GM12878 (cell line): ENCODE results near the gene WNK2. TPM values are rescaled to one million over a fixed set of nuclear protein-coding genes. Genes with fewer than 3 reads are reported as not detected.

Source experiments
- ATAC-seq: fragments of 200-7000 bp; cut with Tn5 transposase; 3 replicates; pipeline ENCODE4 v1.9.1; 2020; ENCODE audit warnings: mild to moderate bottlenecking, moderate library complexity
- BruUV-seq: library from RNA; stranded (reverse); fragments of 400-500 nt; replicated peaks from 2 replicates; lab custom pipeline; 2021; lab: Mats Ljungman, UMichigan
- CTCF ChIA-PET: fragments of 300-600 bp; sonication (Branson Sonifier 250); formaldehyde crosslinking; extraction: SDS; loops from one replicate; lab custom pipeline; 2021; ENCODE audit warnings: inconsistent platforms; lab: Yijun Ruan, JAX
- POLR2A ChIA-PET: fragments of 350-600 bp; formaldehyde crosslinking; extraction: SDS; loops from one replicate; lab custom pipeline; 2021; ENCODE audit warnings: inconsistent platforms; lab: Charles Lee
- RAD21 ChIA-PET: fragments of 300-600 bp; sonication (Branson Sonifier 250); formaldehyde crosslinking; loops from one replicate; lab custom pipeline; 2023; ENCODE audit warnings: antibody characterized with exemption; ENCODE audit not compliant: unreplicated experiment; lab: Charles Lee
- SMC1A ChIA-PET: fragments of 300-600 bp; sonication (Branson Sonifier 250); formaldehyde crosslinking; loops from one replicate; lab custom pipeline; 2023; ENCODE audit not compliant: unreplicated experiment, uncharacterized antibody; lab: Charles Lee
- DNase-seq: peaks from one replicate; pipeline ENCODE4 v3.0.0-alpha.2; 2011; ENCODE audit warnings: low read depth, low spot score
- FAIRE-seq: peaks from 3 replicates; lab custom pipeline; 2011; peaks lifted over from hg19 to GRCh38; lab: Jason Lieb, UNC
- H2AFZ ChIP-seq: 2 replicates; pipeline ENCODE4 v1.6.0; 2011; ENCODE audit warnings: low read depth, low read length, control low read depth; ENCODE audit not compliant: control insufficient read depth
- H3K27ac ChIP-seq: 2 replicates; pipeline ENCODE4 v1.5.1; 2011; ENCODE audit warnings: control low read depth; ENCODE audit not compliant: control insufficient read depth, insufficient read depth
- H3K27me3 ChIP-seq, 2 experiments: replicated peaks in 1 of 2; 2 replicates each; pipeline versions ENCODE4 v1.6.0 to v1.6.1; 2011; ENCODE audit warnings: low read length in 1 of 2; ENCODE audit not compliant: control insufficient read depth in 2 of 2, insufficient read depth in 2 of 2
- H3K36me3 ChIP-seq, 2 experiments: 2 replicates each; pipeline ENCODE4 v1.5.1; 2011; ENCODE audit warnings: low read length in 1 of 2; ENCODE audit not compliant: control insufficient read depth in 2 of 2, insufficient read depth in 2 of 2
- H3K4me1 ChIP-seq: 2 replicates; pipeline ENCODE4 v1.6.1; 2011; ENCODE audit warnings: mild to moderate bottlenecking, low read length, moderate library complexity, mixed read lengths; ENCODE audit not compliant: control insufficient read depth, insufficient read depth
- H3K4me2 ChIP-seq: 2 replicates; pipeline ENCODE4 v1.6.0; 2011; ENCODE audit warnings: control low read depth; ENCODE audit not compliant: control insufficient read depth, insufficient read depth
- H3K4me3 ChIP-seq: fragments of 200-600 bp; sonication (generic); 2 replicates; pipeline ENCODE4 v1.5.1; 2016
- H3K79me2 ChIP-seq: 2 replicates; pipeline ENCODE4 v1.6.0; 2011; ENCODE audit warnings: low read length; ENCODE audit not compliant: control insufficient read depth, insufficient read depth
- H3K9ac ChIP-seq: 2 replicates; pipeline ENCODE4 v1.8.0; 2011; ENCODE audit warnings: low read length, control low read depth, mixed read lengths; ENCODE audit not compliant: control insufficient read depth, insufficient read depth
- H3K9me3 ChIP-seq: replicated peaks from 3 replicates; pipeline ENCODE4 v1.5.1; 2011; ENCODE audit warnings: mild to moderate bottlenecking, low read length; ENCODE audit not compliant: control insufficient read depth, insufficient read depth
- H4K20me1 ChIP-seq: 2 replicates; pipeline ENCODE4 v1.6.0; 2011; ENCODE audit not compliant: control insufficient read depth, insufficient read depth
- BMI1 ChIP-seq: fragments of 450-650 bp; IDR thresholded peaks from 2 replicates; pipeline ENCODE4 v1.6.1; 2016; ENCODE audit warnings: mild to moderate bottlenecking, moderate library complexity, borderline replicate concordance
- CREB1 ChIP-seq: IDR thresholded peaks from 2 replicates; pipeline ENCODE4 v1.6.1; 2012; ENCODE audit warnings: low read depth, mild to moderate bottlenecking, inconsistent platforms
- EED ChIP-seq: sonication (generic); IDR thresholded peaks from 2 replicates; pipeline ENCODE4 v1.6.1; 2016; ENCODE audit warnings: antibody characterized with exemption, low read depth
- MTA2 ChIP-seq: fragments of 450-650 bp; IDR thresholded peaks from 2 replicates; pipeline ENCODE4 v1.6.1; 2016; ENCODE audit warnings: low read depth, mild to moderate bottlenecking, moderate library complexity
- NR2F1 ChIP-seq: fragments of 450-650 bp; conservative IDR thresholded peaks from 2 replicates; pipeline ENCODE4 v1.6.1; 2017; ENCODE audit warnings: mild to moderate bottlenecking
- PAX5 ChIP-seq: IDR thresholded peaks from 2 replicates; pipeline ENCODE4 v1.6.1; 2011; ENCODE audit warnings: low read depth, low read length, borderline replicate concordance
- PML ChIP-seq: IDR thresholded peaks from 2 replicates; pipeline ENCODE4 v1.6.1; 2012; ENCODE audit warnings: low read length, inconsistent platforms
- POLR2A ChIP-seq: IDR thresholded peaks from 2 replicates; pipeline ENCODE4 v1.6.1; 2011; ENCODE audit warnings: low read depth, mild to moderate bottlenecking, low read length
- RELA ChIP-seq: fragments of 450-650 bp; IDR thresholded peaks from 2 replicates; pipeline ENCODE4 v1.8.0; 2014; ENCODE audit warnings: borderline replicate concordance; ENCODE audit not compliant: partially characterized antibody
- SMC3 ChIP-seq: IDR thresholded peaks from 2 replicates; pipeline ENCODE4 v1.6.1; 2011; ENCODE audit warnings: low read length, improper control_type of control experiment, borderline replicate concordance
- ZZZ3 ChIP-seq: IDR thresholded peaks from 2 replicates; pipeline ENCODE4 v1.6.1; 2011; ENCODE audit warnings: low read depth; ENCODE audit not compliant: control insufficient read depth, insufficient read length
- WGBS: methylation state at CpG from one replicate; pipeline ENCODE4 v1.1.6; 2016; ENCODE audit warnings: low lambda C conversion rate; ENCODE audit not compliant: insufficient replicate concordance, insufficient coverage; ENCODE audit errors: missing lambda C conversion rate; 5-methylcytosine and 5-hydroxymethylcytosine counted together
- in situ Hi-C: fragments of 300-500 bp; cut with MboI; formaldehyde crosslinking; loops from 9 replicates; pipeline ENCODE4 v1.14.3; 2018; ENCODE audit warnings: mixed read lengths
- intact Hi-C: fragments of 100-400 bp; cut with micrococcal nuclease; formaldehyde crosslinking; loops from one replicate; pipeline ENCODE4 v1.14.2; 2022; ENCODE audit not compliant: unreplicated experiment
- polyA plus RNA-seq, 11 experiments: library from polyadenylated mRNA; depleted of rRNA in 4 of 11; unstranded in 6 of 11; stranded (reverse) in 5 of 11; fragments of >200 nt; fragmentation: Nextera tagmentation in 4 of 11; fragmentation: Illumina TruSeq in 1 of 11; extraction: Ambion mirVana in 4 of 11; extraction: Trizol in 1 of 11; gene quantifications; 1 replicate in 1 of 11; 2 replicates in 10 of 11; pipeline versions ENCODE4 v1.2.1 to v1.2.3, GENCODE V29; 2011 to 2016; ENCODE audit warnings: inconsistent platforms in 2 of 11, missing spikeins in 2 of 11, low read depth in 1 of 11
- total RNA-seq, 4 experiments: library from RNA; depleted of rRNA in 3 of 4; stranded (reverse); fragments of >200 nt in 3 of 4; fragmentation: Illumina TruSeq in 1 of 4; extraction: Trizol in 1 of 4; gene quantifications; 2 replicates each; pipeline versions ENCODE4 v1.2.1 to v1.2.3, GENCODE V29; 2013 to 2021
- TF ChIP-seq, protein P1 (sequence below): IDR thresholded peaks from 2 replicates; pipeline ENCODE4 v1.6.1; 2012; ENCODE audit warnings: low read depth, low read length, improper control_type of control experiment
- TF ChIP-seq, protein P2 (sequence below): fragments of 450-650 bp; IDR thresholded peaks from 2 replicates; pipeline ENCODE4 v1.6.1; 2016; ENCODE audit warnings: mild to moderate bottlenecking
- TF ChIP-seq, protein P3 (sequence below): fragments of 450-650 bp; IDR thresholded peaks from 2 replicates; pipeline ENCODE4 v1.6.1; 2017; ENCODE audit warnings: antibody characterized with exemption, mild to moderate bottlenecking, moderate library complexity

WNK2 gene
- total and polyA plus RNA-seq, 10 of the 15 experiments (the other 5 are each of a cell fraction or from before 2014, with no cell fraction given): 0.15 TPM; not detected in 9

DNA sequence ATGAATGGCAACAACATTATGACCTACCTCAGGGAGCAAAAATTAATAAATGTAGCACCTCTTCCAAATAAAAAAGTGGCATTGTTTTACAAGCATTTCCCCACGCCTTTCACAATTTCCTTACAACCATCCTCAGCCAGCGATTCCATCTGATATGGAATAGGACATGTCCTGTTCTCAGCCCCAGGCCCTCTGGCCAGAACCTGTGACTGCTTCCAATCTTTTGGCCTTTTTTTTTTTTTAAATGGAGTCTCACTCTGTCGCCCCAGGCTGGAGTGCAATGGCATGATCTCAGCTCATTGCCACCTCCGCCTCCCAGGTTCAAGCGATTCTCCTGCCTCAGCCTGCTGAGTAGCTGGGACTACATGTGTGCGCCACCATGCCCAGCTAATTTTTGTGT lies 16.8 kb upstream of the WNK2 start:
- POLR2A ChIA-PET: no interaction called here
- CTCF ChIA-PET: no interaction called here
- SMC1A ChIA-PET: no interaction called here
- Histone ChIP-seq H3K9me3 (no peaks in the 10 kb centered on the region), H4K20me1 (no peaks in the 10 kb centered on the region), H3K4me2 (no peak overlapping the region), H3K27ac (no peak overlapping the region), H3K27me3 (peaks cover 0 to 1% of the 10 kb centered on the region in 2 experiments; a peak in 2 of 4 replicates), H3K36me3 (no peaks in the 10 kb centered on the region), H2AFZ (no peak overlapping the region), H3K4me3 (no peak overlapping the region), H3K9ac (no peak overlapping the region), H3K79me2 (no peaks in the 10 kb centered on the region), H3K4me1 (no peaks in the 10 kb centered on the region)
- BruUV-seq: no TSS peak
- WGBS: 57% methylated on average over 6 of the region's 6 CpGs
- RAD21 ChIA-PET: no interaction called here
- ATAC-seq: no peak
- intact Hi-C loops (no loop called here), in situ Hi-C loops (loop anchor here (10.0 kb wide), 1 partner anchor 798 kb away; no protein-coding TSS in a partner anchor)
- no peak for TF ChIP-seq NR2F1
- no peak for TF ChIP-seq CREB1
- TF ChIP-seq RELA: no peak
- TF ChIP-seq POLR2A: no peak
- TF ChIP-seq EED: no peak
- no peak for TF ChIP-seq SMC3
- TF ChIP-seq, protein P1, sequence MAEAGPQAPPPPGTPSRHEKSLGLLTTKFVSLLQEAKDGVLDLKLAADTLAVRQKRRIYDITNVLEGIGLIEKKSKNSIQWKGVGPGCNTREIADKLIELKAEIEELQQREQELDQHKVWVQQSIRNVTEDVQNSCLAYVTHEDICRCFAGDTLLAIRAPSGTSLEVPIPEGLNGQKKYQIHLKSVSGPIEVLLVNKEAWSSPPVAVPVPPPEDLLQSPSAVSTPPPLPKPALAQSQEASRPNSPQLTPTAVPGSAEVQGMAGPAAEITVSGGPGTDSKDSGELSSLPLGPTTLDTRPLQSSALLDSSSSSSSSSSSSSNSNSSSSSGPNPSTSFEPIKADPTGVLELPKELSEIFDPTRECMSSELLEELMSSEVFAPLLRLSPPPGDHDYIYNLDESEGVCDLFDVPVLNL: no peak
- FAIRE-seq: no peak
- DNase-seq: no peak

DNA sequence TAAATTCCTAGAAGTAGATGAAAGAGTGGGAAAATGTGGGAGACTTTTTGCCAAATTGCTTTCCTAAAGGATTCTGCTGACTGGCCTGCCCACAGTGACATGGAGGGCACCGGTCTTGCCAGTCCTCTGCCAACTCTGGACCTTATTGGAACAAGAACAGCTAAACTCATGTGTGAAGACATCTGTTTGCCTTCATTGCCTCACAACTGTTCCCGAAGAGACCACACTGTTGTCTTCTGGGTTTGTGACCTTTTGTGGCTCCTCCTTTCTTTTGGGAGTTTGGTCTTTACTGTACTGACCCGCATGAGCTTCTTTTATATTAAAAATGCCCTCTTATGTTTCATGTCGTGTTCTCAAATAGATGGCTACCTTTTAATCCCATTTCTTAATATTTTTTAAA lies 16.1 kb upstream of the WNK2 start:
- DNase-seq: no peak
- H3K79me2 ChIP-seq: no peaks in the 10 kb centered on the region
- H3K4me2 ChIP-seq: no peak overlapping the region
- no peak overlapping the region for H3K27ac ChIP-seq
- no peak overlapping the region for H3K4me3 ChIP-seq
- WGBS: 35% methylated on average over 4 of the region's 4 CpGs
- H3K9me3 ChIP-seq: no peaks in the 10 kb centered on the region
- no peak for ATAC-seq
- CTCF ChIA-PET: no interaction called here
- H4K20me1 ChIP-seq: no peaks in the 10 kb centered on the region
- in situ Hi-C loops: loop anchor here (10.0 kb wide), 1 partner anchor 797 kb away; no protein-coding TSS in a partner anchor
- intact Hi-C loops: no loop called here
- H3K9ac ChIP-seq: no peak overlapping the region
- no peak for FAIRE-seq
- no peak overlapping the region for H2AFZ ChIP-seq
- no TSS peak for BruUV-seq
- H3K4me1 ChIP-seq: no peaks in the 10 kb centered on the region
- SMC1A ChIA-PET: no interaction called here
- H3K36me3 ChIP-seq: no peaks in the 10 kb centered on the region
- H3K27me3 ChIP-seq: peaks cover 2% of the 10 kb centered on the region in 2 experiments; a peak in 2 of 4 replicates
- POLR2A ChIA-PET: no interaction called here
- RAD21 ChIA-PET: no interaction called here
- TF ChIP-seq PAX5 (no peak), PML (no peak), MTA2 (no peak), ZZZ3 (no peak), POLR2A (no peak), BMI1 (no peak)
- TF ChIP-seq, protein P2, sequence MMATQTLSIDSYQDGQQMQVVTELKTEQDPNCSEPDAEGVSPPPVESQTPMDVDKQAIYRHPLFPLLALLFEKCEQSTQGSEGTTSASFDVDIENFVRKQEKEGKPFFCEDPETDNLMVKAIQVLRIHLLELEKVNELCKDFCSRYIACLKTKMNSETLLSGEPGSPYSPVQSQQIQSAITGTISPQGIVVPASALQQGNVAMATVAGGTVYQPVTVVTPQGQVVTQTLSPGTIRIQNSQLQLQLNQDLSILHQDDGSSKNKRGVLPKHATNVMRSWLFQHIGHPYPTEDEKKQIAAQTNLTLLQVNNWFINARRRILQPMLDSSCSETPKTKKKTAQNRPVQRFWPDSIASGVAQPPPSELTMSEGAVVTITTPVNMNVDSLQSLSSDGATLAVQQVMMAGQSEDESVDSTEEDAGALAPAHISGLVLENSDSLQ: no peak
- TF ChIP-seq, protein P3, sequence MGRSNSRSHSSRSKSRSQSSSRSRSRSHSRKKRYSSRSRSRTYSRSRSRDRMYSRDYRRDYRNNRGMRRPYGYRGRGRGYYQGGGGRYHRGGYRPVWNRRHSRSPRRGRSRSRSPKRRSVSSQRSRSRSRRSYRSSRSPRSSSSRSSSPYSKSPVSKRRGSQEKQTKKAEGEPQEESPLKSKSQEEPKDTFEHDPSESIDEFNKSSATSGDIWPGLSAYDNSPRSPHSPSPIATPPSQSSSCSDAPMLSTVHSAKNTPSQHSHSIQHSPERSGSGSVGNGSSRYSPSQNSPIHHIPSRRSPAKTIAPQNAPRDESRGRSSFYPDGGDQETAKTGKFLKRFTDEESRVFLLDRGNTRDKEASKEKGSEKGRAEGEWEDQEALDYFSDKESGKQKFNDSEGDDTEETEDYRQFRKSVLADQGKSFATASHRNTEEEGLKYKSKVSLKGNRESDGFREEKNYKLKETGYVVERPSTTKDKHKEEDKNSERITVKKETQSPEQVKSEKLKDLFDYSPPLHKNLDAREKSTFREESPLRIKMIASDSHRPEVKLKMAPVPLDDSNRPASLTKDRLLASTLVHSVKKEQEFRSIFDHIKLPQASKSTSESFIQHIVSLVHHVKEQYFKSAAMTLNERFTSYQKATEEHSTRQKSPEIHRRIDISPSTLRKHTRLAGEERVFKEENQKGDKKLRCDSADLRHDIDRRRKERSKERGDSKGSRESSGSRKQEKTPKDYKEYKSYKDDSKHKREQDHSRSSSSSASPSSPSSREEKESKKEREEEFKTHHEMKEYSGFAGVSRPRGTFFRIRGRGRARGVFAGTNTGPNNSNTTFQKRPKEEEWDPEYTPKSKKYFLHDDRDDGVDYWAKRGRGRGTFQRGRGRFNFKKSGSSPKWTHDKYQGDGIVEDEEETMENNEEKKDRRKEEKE: no peak
